AG10803 (cell line): ENCODE data around the gene ZFYVE27.

Experiments
- DNase-seq: peaks from one replicate; pipeline ENCODE4 v3.0.0; 2010; ENCODE audit warnings: low read depth
- H3K4me3 ChIP-seq: 2 replicates; pipeline ENCODE4 v1.5.1; 2011; ENCODE audit warnings: mild to moderate bottlenecking, low read length, control low read depth
- TF ChIP-seq, protein P1 (sequence below): conservative IDR thresholded peaks from 2 replicates; pipeline ENCODE4 v1.5.1; 2011; ENCODE audit warnings: mild to moderate bottlenecking, low read length, control low read depth, inconsistent platforms

Gene ZFYVE27

GRCh38 chr10:97752956-97753355 lies 16.0 kb downstream of the ZFYVE27 start:
- no peak for DNase-seq
- no peak overlapping the region for H3K4me3 ChIP-seq
- TF ChIP-seq, protein P1, sequence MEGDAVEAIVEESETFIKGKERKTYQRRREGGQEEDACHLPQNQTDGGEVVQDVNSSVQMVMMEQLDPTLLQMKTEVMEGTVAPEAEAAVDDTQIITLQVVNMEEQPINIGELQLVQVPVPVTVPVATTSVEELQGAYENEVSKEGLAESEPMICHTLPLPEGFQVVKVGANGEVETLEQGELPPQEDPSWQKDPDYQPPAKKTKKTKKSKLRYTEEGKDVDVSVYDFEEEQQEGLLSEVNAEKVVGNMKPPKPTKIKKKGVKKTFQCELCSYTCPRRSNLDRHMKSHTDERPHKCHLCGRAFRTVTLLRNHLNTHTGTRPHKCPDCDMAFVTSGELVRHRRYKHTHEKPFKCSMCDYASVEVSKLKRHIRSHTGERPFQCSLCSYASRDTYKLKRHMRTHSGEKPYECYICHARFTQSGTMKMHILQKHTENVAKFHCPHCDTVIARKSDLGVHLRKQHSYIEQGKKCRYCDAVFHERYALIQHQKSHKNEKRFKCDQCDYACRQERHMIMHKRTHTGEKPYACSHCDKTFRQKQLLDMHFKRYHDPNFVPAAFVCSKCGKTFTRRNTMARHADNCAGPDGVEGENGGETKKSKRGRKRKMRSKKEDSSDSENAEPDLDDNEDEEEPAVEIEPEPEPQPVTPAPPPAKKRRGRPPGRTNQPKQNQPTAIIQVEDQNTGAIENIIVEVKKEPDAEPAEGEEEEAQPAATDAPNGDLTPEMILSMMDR: no peak

GRCh38 chr10:97754726-97755125 lies 17.8 kb downstream of the ZFYVE27 start:
- DNase-seq: no peak
- H3K4me3 ChIP-seq: no peak overlapping the region
- TF ChIP-seq, protein P1: no peak

DNA sequence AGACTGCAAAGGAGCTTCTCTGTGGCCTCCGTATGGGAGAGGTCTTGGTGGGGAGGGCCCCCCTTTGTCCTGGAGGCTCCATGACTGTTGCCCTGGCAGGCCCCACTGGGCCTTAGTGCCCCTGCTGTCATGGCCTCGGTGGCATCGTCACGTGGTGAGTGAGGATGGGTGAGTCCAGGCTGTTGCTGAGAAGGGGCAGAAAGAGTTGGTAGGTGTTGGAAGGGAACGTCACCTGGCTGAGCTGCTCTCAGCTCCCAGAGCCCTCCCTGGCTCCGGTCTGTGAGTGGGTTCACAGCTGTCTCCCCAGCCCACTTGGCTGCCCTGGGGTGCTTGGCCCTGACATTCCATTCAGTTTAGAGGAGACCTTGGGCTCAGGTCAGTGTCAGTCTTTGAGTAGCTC lies 18.8 kb downstream of the ZFYVE27 start:
- DNase-seq: no peak
- TF ChIP-seq, protein P1: no peak

DNA sequence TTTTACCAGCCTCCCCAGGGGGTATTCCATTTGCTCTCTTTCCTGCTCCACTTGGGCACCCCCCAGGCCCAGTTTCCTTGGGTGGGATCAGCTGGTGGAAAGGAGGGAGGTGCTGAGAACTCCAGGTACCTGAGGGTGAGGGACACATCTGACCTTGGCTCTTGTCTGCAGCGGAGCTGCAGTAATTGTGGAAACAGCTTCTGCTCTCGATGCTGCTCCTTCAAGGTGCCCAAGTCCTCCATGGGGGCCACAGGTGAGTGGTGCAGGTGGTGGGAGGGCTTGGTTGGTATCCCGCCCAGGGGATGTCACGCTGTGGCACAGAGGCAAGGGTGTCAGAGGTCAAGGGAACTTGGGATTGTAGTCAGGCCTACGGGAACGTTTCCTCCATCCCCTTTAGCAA lies 20.5 kb downstream of the ZFYVE27 start:
- H3K4me3 ChIP-seq: no peak overlapping the region
- TF ChIP-seq, protein P1: no peak
- DNase-seq: no peak

More for the DNA sequence above, 18.8 kb downstream of the ZFYVE27 start:
- no peak overlapping the region for H3K4me3 ChIP-seq

GRCh38 chr10:97759158-97759887 lies 22.4 kb downstream of the ZFYVE27 start:
- peak; percentile 49 for DNase-seq
- TF ChIP-seq, protein P1: peak; percentile 88
- H3K4me3 ChIP-seq: no peak overlapping the region

DNA sequence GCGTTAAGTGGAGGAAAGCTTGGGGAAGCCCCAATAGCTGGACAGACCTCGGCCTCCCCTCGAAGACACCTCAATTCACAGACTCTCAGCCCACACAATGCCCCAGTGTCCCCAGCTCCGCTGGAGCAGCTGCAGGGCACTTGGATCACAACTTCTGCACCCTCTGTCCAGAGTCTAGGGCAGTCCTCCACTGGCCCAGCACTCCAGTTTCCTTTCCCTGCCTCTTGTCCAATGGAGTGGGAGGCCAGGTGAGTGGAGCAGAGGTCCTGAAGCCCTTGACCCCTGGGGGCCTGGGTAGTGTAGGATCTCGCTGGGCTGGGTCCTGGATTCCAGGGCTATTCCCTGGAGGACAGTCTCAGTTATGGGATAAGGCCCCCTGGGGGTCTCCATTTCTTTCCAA lies 23.0 kb downstream of the ZFYVE27 start:
- TF ChIP-seq, protein P1: no peak
- DNase-seq: no peak
- H3K4me3 ChIP-seq: no peak overlapping the region
